RWPE2 (cell line): ENCODE data around the gene MAML1.

Experiments used
- ATAC-seq: fragments of 200-7000 bp; cut with Tn5 transposase; 3 replicates; pipeline ENCODE4 v1.9.1; 2021; ENCODE audit warnings: low read depth
- DNase-seq: peaks from one replicate; pipeline ENCODE4 v3.0.0-alpha.2; 2020; ENCODE audit warnings: low spot score
- H3K27ac ChIP-seq: fragments of 450-650 bp; 2 replicates; pipeline ENCODE4 v1.5.1; 2017; ENCODE audit warnings: mild to moderate bottlenecking; ENCODE audit not compliant: poor library complexity, severe bottlenecking
- H3K27me3 ChIP-seq: fragments of 250-450 bp; sonication (Bioruptor Pico); 2 replicates; pipeline ENCODE4 v1.5.1; 2021; ENCODE audit warnings: mild to moderate bottlenecking, moderate library complexity; ENCODE audit not compliant: insufficient read depth, poor library complexity, severe bottlenecking
- H3K36me3 ChIP-seq: fragments of 250-450 bp; sonication (Bioruptor Pico); 2 replicates; pipeline ENCODE4 v1.5.1; 2020; ENCODE audit warnings: low read depth, mild to moderate bottlenecking, moderate library complexity
- H3K4me1 ChIP-seq: fragments of 250-450 bp; sonication (Bioruptor Pico); 2 replicates; pipeline ENCODE4 v1.5.1; 2021; ENCODE audit warnings: mild to moderate bottlenecking, moderate library complexity; ENCODE audit not compliant: insufficient read depth, poor library complexity, severe bottlenecking
- H3K4me3 ChIP-seq: fragments of 250-450 bp; sonication (Bioruptor Pico); 2 replicates; pipeline ENCODE4 v1.5.1; 2021; ENCODE audit warnings: mild to moderate bottlenecking, moderate library complexity; ENCODE audit not compliant: severe bottlenecking
- H3K9me3 ChIP-seq: fragments of 250-450 bp; sonication (Bioruptor Pico); 2 replicates; pipeline ENCODE4 v1.5.1; 2021; ENCODE audit warnings: mild to moderate bottlenecking, moderate library complexity; ENCODE audit not compliant: severe bottlenecking
- TF ChIP-seq, protein P1 (sequence below): fragments of 450-650 bp; IDR thresholded peaks from one replicate; pipeline ENCODE4 v1.5.1; 2017; ENCODE audit warnings: mild to moderate bottlenecking, moderate library complexity; ENCODE audit not compliant: poor library complexity, severe bottlenecking

Gene MAML1

DNA sequence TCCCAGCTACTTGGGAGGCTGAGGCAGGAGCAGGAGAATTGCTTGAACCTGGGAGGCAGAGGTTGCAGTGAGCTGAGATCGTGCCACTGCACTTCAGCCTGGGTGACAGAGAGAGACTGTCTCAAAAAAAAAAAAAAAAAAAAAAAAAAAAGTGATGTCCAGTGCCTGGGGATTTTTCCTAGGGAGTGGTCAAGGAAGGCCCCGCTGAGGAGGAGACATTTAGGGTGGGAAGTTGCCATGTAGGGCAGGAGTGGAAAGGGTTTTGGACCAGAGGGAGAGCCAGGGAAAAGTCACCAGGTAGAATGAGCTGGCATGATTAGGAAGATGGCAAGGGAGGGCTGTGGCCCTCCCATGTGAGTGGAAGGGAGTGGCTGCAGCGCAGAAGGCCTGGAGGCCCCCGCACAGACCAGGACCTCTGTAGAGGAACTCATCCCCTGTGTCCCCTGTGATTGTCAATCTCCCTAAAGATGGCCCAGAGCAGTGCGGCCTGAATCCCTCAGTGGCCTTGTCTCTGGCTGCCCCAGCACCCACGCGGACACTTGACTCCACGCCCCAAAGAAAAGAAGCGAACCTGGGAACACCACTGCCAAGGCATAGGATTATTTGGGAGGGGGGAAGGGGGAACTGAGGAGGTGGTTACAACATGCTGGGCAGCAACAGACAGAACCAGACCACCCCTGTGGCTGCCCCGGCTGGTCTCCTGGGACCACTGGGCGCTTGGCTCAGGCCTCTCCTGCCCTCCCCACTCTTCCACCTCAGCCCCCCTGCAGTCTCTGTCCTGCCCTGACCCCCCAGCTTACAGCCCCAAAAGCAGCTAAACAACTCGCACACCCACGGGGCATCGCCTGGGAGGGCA is 85.5 kb downstream of the MAML1 start:
- H3K36me3 ChIP-seq, result peaks cover 30% of the 10 kb centered on the region
- DNase-seq, result peak; percentile 66
- H3K9me3 ChIP-seq, result no peaks in the 10 kb centered on the region
- ATAC-seq, result no peak
- TF ChIP-seq, protein P1, sequence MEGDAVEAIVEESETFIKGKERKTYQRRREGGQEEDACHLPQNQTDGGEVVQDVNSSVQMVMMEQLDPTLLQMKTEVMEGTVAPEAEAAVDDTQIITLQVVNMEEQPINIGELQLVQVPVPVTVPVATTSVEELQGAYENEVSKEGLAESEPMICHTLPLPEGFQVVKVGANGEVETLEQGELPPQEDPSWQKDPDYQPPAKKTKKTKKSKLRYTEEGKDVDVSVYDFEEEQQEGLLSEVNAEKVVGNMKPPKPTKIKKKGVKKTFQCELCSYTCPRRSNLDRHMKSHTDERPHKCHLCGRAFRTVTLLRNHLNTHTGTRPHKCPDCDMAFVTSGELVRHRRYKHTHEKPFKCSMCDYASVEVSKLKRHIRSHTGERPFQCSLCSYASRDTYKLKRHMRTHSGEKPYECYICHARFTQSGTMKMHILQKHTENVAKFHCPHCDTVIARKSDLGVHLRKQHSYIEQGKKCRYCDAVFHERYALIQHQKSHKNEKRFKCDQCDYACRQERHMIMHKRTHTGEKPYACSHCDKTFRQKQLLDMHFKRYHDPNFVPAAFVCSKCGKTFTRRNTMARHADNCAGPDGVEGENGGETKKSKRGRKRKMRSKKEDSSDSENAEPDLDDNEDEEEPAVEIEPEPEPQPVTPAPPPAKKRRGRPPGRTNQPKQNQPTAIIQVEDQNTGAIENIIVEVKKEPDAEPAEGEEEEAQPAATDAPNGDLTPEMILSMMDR, result no peak
- H3K27me3 ChIP-seq, result no peaks in the 10 kb centered on the region
- H3K4me1 ChIP-seq, result peaks cover 25% of the 10 kb centered on the region
- H3K27ac ChIP-seq, result peak overlapping the region; percentile 68
- no peak overlapping the region for H3K4me3 ChIP-seq

DNA sequence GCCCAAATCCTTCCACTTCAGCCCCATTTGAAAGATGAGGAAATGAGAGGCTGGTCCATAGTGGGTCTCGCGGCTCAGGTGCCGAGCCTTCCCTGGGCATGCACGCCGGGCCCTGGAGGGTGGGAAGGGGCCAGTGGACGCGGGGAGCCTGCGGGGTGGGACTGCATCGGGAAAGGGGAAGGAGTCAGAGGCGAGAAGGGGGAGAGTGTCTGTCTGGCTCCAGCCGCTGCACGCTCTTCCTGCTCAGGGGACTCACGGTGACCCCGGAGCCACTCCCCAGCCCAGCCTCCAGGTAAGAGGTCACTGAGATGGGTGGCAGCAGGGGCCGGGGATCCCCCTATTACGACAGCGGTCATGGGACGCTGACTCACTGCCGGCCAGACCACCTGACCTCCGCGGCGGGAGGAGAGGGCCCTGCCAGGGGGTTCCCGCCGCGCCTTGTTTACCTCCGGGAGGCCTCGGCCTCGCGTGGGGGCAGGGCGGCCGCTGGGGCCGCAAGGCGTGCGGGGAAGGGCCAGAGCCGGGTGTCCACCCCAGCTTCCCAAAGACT is 86.2 kb downstream of the MAML1 start:
- TF ChIP-seq, protein P1, result no peak
- Histone ChIP-seq H3K36me3 (peaks cover 30% of the 10 kb centered on the region), H3K9me3 (no peaks in the 10 kb centered on the region), H3K4me3 (no peak overlapping the region), H3K27me3 (no peaks in the 10 kb centered on the region), H3K4me1 (peaks cover 25% of the 10 kb centered on the region), H3K27ac (peak overlapping the region; percentile 68)
- DNase-seq (peak; percentile 98), ATAC-seq (peak; percentile 50)

DNA sequence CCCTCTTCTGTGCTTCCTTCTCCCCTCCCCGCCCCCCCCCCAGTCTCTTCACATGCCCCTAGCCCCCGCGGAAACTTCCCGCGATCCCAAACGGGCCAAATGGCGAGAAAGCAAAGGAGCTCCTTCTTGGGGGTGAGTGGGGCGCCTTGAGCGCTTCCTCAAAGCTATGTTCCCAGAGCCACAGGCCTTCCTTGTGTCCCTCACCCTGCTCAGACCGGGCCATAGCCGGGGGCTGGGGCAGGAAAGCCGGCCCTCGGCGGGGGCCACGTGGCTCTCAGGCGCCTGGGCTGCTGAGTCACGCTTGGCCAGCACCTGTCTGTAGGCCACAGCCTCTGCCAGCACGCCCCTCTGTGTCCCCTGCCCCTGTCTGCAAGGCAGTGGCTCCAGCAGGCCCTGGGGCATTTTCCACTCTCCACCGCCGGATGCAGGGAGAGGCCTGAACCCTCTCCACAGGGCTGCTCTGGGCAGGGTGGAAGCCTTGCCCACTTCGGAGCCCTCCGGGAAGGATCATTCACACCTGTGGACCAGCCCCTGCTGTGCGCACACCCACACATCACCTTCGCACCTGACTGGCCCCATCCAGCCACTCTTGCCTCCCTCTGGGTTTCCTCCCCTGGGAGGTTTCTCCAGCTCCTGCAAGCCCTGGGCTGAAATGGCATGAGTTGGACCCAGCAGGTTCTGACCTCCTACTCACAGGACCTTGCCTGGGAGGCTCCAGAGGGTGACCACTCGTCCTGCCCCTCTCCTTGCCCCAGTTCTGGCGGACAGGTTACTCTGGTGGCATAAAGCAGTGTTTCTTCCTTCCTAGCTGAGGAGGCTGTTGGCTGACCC is 86.9 kb downstream of the MAML1 start:
- ATAC-seq, result peak; percentile 20
- DNase-seq, result peak; percentile 87
- H3K4me1 ChIP-seq, result peaks cover 25% of the 10 kb centered on the region
- H3K27ac ChIP-seq, result peak overlapping the region; percentile 68
- no peaks in the 10 kb centered on the region for H3K9me3 ChIP-seq
- no peak overlapping the region for H3K4me3 ChIP-seq
- peaks cover 30% of the 10 kb centered on the region for H3K36me3 ChIP-seq
- TF ChIP-seq, protein P1, result no peak
- H3K27me3 ChIP-seq, result no peaks in the 10 kb centered on the region

DNA sequence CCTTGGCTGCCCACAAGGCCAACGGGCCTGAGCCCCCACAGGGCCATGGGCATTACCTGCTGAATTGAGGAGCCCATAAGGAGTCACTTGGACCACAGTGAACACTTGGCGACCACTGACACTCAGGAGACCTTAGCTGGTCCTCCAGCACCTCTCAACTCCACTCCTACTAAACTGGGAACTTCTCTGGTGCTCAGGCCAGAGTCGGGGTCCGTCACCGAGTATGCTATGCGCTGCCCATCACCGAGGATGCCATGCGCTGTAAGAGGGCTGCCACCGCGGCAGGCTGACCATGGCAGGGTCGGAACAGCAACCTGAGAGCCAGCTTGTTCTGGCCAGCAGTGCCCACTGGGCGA is 87.5 kb downstream of the MAML1 start:
- Histone ChIP-seq H3K27me3 (no peaks in the 10 kb centered on the region), H3K4me3 (no peak overlapping the region), H3K4me1 (peaks cover 25% of the 10 kb centered on the region), H3K36me3 (peaks cover 31% of the 10 kb centered on the region), H3K27ac (peak overlapping the region; percentile 68), H3K9me3 (no peaks in the 10 kb centered on the region)
- peak; percentile 73 for DNase-seq
- ATAC-seq, result no peak
- TF ChIP-seq, protein P1, result no peak
